ENCODE results near the gene CEP250. TPM values are rescaled to one million over a fixed set of nuclear protein-coding genes. Genes with fewer than 3 reads are reported as not detected.

Gene CEP250
- total RNA-seq, 4 donors from 2014 or later = 26.1 to 121 (median 38.3) TPM

- H3K4me1 ChIP-seq = peaks cover 0 to 6% (median 0%) of the 10 kb centered on the region in 4 donors
- H3K9me3 ChIP-seq = no peaks in the 10 kb centered on the region
- peaks cover 0 to 45% (median 0%) of the 10 kb centered on the region in 3 donors for H3K36me3 ChIP-seq
- H3K27me3 ChIP-seq = no peaks in the 10 kb centered on the region
- no peak overlapping the region for H3K4me3 ChIP-seq
- TF ChIP-seq CTCF (IDR thresholded peaks at IDR 0.05) = no peak
- TF ChIP-seq POLR2A (IDR thresholded peaks at IDR 0.05) = no peak
- DNase-seq = no peak
- no peak overlapping the region for H3K27ac ChIP-seq
Observed at GRCh38 chr20:35510951-35511735, 55.7 kb downstream of the CEP250 start.

- DNase-seq = no peak
- H3K4me3 ChIP-seq = no peak overlapping the region
- H3K4me1 ChIP-seq = no peaks in the 10 kb centered on the region
- H3K27ac ChIP-seq = no peak overlapping the region
- peaks cover 0 to 45% (median 0%) of the 10 kb centered on the region in 3 donors for H3K36me3 ChIP-seq
- H3K27me3 ChIP-seq = no peaks in the 10 kb centered on the region
- TF ChIP-seq CTCF (IDR thresholded peaks at IDR 0.05) (peak in 4 of 6 experiments; percentile 30 to 70 (median 63)), POLR2A (IDR thresholded peaks at IDR 0.05) (no peak)
- no peaks in the 10 kb centered on the region for H3K9me3 ChIP-seq
Observed at GRCh38 chr20:35511814-35512420, 56.5 kb downstream of the CEP250 start.

- no peak for DNase-seq
- no peaks in the 10 kb centered on the region for H3K4me1 ChIP-seq
- no peaks in the 10 kb centered on the region for H3K27me3 ChIP-seq
- H3K4me3 ChIP-seq = no peak overlapping the region
- peaks cover 0 to 25% (median 0%) of the 10 kb centered on the region in 3 donors for H3K36me3 ChIP-seq
- H3K27ac ChIP-seq = no peak overlapping the region
- no peak for TF ChIP-seq POLR2A (IDR thresholded peaks at IDR 0.05)
- TF ChIP-seq CTCF (IDR thresholded peaks at IDR 0.05) = no peak
- H3K9me3 ChIP-seq = no peaks in the 10 kb centered on the region
Observed at GRCh38 chr20:35514371-35514932, 59.1 kb downstream of the CEP250 start.

GRCh38 chr20:35515341-35515740, 59.9 kb downstream of the CEP250 start:
- Histone ChIP-seq H3K4me1 (no peaks in the 10 kb centered on the region), H3K4me3 (no peak overlapping the region), H3K36me3 (peaks cover 0 to 17% (median 0%) of the 10 kb centered on the region in 3 donors), H3K27ac (no peak overlapping the region), H3K27me3 (no peaks in the 10 kb centered on the region), H3K9me3 (no peaks in the 10 kb centered on the region)
- TF ChIP-seq POLR2A (IDR thresholded peaks at IDR 0.05) (no peak), CTCF (IDR thresholded peaks at IDR 0.05) (no peak)
- DNase-seq = no peak

- DNase-seq = no peak
- TF ChIP-seq CTCF (IDR thresholded peaks at IDR 0.05) (no peak), POLR2A (IDR thresholded peaks at IDR 0.05) (no peak)
- Histone ChIP-seq H3K27ac (no peak overlapping the region), H3K4me1 (no peaks in the 10 kb centered on the region), H3K4me3 (no peak overlapping the region), H3K27me3 (no peaks in the 10 kb centered on the region), H3K36me3 (peaks cover 0 to 10% (median 0%) of the 10 kb centered on the region in 3 donors), H3K9me3 (no peaks in the 10 kb centered on the region)
Observed at GRCh38 chr20:35515949-35516645, 60.7 kb downstream of the CEP250 start.

All from Peyer's patch (tissue), 4 donors.